HEK293 (cell line): ENCODE results near the gene FBXO40.

Experiments used
- ELK4 ChIP-seq: IDR thresholded peaks from 2 replicates; pipeline ENCODE4 v1.6.1; 2011; ENCODE audit warnings: mild to moderate bottlenecking, low read depth, low read length, borderline replicate concordance
- PRDM1 ChIP-seq: fragments of 450-650 bp; formaldehyde crosslinking; IDR thresholded peaks from 2 replicates; pipeline ENCODE4; 2016; ENCODE audit warnings: missing biosample characterization, missing genetic modification characterization
- ZNF140 ChIP-seq: fragments of 450-650 bp; formaldehyde crosslinking; IDR thresholded peaks from 2 replicates; pipeline ENCODE4 v1.5.1; 2016; ENCODE audit warnings: missing biosample characterization, missing genetic modification characterization
- ZNF18 ChIP-seq: fragments of 450-650 bp; formaldehyde crosslinking; IDR thresholded peaks from 2 replicates; pipeline ENCODE4 v1.5.1; 2016; ENCODE audit warnings: missing biosample characterization, missing genetic modification characterization
- ZNF223 ChIP-seq: fragments of 450-650 bp; formaldehyde crosslinking; IDR thresholded peaks from 2 replicates; pipeline ENCODE4 v1.5.1; 2016; ENCODE audit warnings: missing biosample characterization, missing genetic modification characterization
- ZNF311 ChIP-seq: fragments of 450-650 bp; formaldehyde crosslinking; IDR thresholded peaks from 2 replicates; pipeline ENCODE4 v1.5.1; 2017; ENCODE audit warnings: missing biosample characterization, missing genetic modification characterization, borderline replicate concordance
- ZNF747 ChIP-seq: fragments of 450-650 bp; formaldehyde crosslinking; IDR thresholded peaks from 2 replicates; pipeline ENCODE4 v1.5.1; 2016; ENCODE audit warnings: missing biosample characterization, missing genetic modification characterization
- TF ChIP-seq, protein P1 (sequence below): fragments of 450-650 bp; formaldehyde crosslinking; IDR thresholded peaks from 2 replicates; pipeline ENCODE4 v1.5.1; 2016; ENCODE audit warnings: missing biosample characterization, missing genetic modification characterization

- TF ChIP-seq, protein P1, sequence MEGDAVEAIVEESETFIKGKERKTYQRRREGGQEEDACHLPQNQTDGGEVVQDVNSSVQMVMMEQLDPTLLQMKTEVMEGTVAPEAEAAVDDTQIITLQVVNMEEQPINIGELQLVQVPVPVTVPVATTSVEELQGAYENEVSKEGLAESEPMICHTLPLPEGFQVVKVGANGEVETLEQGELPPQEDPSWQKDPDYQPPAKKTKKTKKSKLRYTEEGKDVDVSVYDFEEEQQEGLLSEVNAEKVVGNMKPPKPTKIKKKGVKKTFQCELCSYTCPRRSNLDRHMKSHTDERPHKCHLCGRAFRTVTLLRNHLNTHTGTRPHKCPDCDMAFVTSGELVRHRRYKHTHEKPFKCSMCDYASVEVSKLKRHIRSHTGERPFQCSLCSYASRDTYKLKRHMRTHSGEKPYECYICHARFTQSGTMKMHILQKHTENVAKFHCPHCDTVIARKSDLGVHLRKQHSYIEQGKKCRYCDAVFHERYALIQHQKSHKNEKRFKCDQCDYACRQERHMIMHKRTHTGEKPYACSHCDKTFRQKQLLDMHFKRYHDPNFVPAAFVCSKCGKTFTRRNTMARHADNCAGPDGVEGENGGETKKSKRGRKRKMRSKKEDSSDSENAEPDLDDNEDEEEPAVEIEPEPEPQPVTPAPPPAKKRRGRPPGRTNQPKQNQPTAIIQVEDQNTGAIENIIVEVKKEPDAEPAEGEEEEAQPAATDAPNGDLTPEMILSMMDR (tag by site-specific recombination) = no peak
- TF ChIP-seq ZNF223 = no peak
- no peak for TF ChIP-seq PRDM1 (tag by site-specific recombination)
- TF ChIP-seq ELK4 = no peak
- no peak for TF ChIP-seq ZNF747 (tag by site-specific recombination)
- TF ChIP-seq ZNF18 (tag by site-specific recombination) = no peak
- TF ChIP-seq ZNF140 (tag by site-specific recombination) = no peak
- TF ChIP-seq ZNF311 = no peak
Observed at GRCh38 chr3:121667333-121667732, 74.2 kb downstream of the FBXO40 start.
